ENCODE results near the gene CCDC88B.
"Not testable (repeated sequence)": the region's sequence is repeated elsewhere in the genome, so short reads cannot be mapped to it uniquely, and the experiment has no call there.

Gene CCDC88B

GRCh38 chr11:64323984-64324383, 16.0 kb upstream of the CCDC88B start:
- not testable (repeated sequence) for DNase-seq

GRCh38 chr11:64324692-64325469, 15.1 kb upstream of the CCDC88B start:
- no peak for DNase-seq

GRCh38 chr11:64327375-64327774, 12.6 kb upstream of the CCDC88B start:
- no peak for DNase-seq

- no peak for DNase-seq
These were observed 12.0 kb upstream of the CCDC88B start for GRCh38 chr11:64327993-64328392.

- DNase-seq = no peak
These were observed 9.1 kb upstream of the CCDC88B start for GRCh38 chr11:64330888-64331287.

- peak; percentile 57 to 67 for DNase-seq
These were observed 8.2 kb upstream of the CCDC88B start for GRCh38 chr11:64331569-64332371.

- no peak for DNase-seq
These were observed 6.4 kb upstream of the CCDC88B start for GRCh38 chr11:64333556-64333955.

GRCh38 chr11:64334764-64335735, 5.0 kb upstream of the CCDC88B start:
- peak; percentile 95 to 98 for DNase-seq

- DNase-seq = no peak
These were observed 2.3 kb upstream of the CCDC88B start for GRCh38 chr11:64337538-64338249.

GRCh38 chr11:64338716-64339115, 1.3 kb upstream of the CCDC88B start:
- no peak for DNase-seq

- DNase-seq = no peak
These were observed 718 bp upstream of the CCDC88B start for GRCh38 chr11:64339286-64339685.

- DNase-seq = no peak
These were observed 799 bp downstream of the CCDC88B start for GRCh38 chr11:64340671-64341335.

GRCh38 chr11:64341429-64341828, 1.4 kb downstream of the CCDC88B start:
- DNase-seq = no peak

GRCh38 chr11:64341851-64342791, 2.1 kb downstream of the CCDC88B start:
- peak; percentile 84 to 92 for DNase-seq

- DNase-seq = no peak
These were observed 3.1 kb downstream of the CCDC88B start for GRCh38 chr11:64342869-64343745.

- no peak for DNase-seq
These were observed 4.0 kb downstream of the CCDC88B start for GRCh38 chr11:64343767-64344559.

- DNase-seq = no peak
These were observed 4.8 kb downstream of the CCDC88B start for GRCh38 chr11:64344787-64345186.

GRCh38 chr11:64347193-64347867, 7.3 kb downstream of the CCDC88B start:
- no peak for DNase-seq
